ENCODE measurements around the gene HOXA9.

DNA sequence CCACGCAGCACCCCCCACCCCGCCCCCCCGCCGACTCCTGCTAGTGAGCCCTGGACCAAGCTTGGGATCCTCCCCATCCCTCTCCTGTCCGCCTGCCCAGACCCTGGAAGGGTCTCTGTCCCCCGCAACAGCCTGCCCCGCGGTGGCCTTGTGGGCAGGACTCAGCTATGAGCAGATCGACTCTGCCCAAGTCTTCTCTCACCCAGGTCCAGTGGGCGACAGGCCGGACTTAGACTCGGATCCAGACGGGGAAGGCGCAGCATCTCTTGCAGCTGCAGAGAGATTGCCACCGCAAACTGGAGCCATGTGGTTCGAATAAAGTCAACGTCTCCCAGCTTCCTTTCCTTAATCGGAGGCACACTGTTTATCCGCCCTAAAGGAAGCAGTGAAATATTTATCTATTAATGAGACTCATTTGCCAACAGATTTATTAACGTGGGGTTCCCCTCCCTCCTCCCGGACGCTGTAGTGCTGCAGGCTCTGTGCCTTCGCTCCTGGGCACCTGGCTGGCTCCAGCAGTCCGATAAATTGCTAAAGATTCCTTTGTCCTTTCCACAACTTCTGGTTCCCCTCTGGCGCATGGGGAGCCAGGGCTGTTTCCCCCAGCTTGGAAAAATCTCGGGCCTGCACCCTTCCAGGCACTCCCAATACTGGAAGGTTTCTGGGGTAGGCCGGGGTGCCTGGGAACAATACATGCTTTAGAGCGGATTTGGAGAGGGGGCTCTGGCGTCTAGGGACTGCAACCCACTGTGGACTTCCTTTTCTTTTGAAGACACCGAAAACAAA, 8.2 kb downstream of the HOXA9 start:
- TF ChIP-seq, protein P1, sequence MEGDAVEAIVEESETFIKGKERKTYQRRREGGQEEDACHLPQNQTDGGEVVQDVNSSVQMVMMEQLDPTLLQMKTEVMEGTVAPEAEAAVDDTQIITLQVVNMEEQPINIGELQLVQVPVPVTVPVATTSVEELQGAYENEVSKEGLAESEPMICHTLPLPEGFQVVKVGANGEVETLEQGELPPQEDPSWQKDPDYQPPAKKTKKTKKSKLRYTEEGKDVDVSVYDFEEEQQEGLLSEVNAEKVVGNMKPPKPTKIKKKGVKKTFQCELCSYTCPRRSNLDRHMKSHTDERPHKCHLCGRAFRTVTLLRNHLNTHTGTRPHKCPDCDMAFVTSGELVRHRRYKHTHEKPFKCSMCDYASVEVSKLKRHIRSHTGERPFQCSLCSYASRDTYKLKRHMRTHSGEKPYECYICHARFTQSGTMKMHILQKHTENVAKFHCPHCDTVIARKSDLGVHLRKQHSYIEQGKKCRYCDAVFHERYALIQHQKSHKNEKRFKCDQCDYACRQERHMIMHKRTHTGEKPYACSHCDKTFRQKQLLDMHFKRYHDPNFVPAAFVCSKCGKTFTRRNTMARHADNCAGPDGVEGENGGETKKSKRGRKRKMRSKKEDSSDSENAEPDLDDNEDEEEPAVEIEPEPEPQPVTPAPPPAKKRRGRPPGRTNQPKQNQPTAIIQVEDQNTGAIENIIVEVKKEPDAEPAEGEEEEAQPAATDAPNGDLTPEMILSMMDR (IDR thresholded peaks at IDR 0.05; ENCODE audit: low read depth, low read length, missing input control): no peak
- no peak for TF ChIP-seq GABPA (IDR thresholded peaks at IDR 0.05 in 1 of 2, conservative IDR thresholded peaks at IDR 0.05 in 1 of 2)
- no peak for TF ChIP-seq RAD21 (IDR thresholded peaks at IDR 0.05)
